HG03066 (cell line): Measurements from ENCODE around the gene CNGB1.
"Not testable (repeated sequence)": the region's sequence is repeated elsewhere in the genome, so short reads cannot be mapped to it uniquely, and the experiment has no call there.

Experiments
- ATAC-seq: cut with Tn5 transposase; IDR thresholded peaks from one replicate; pipeline ENCODE4 v1.9.1; 2021; ENCODE audit warnings: low read depth; ENCODE audit not compliant: unreplicated experiment

CNGB1 gene

DNA sequence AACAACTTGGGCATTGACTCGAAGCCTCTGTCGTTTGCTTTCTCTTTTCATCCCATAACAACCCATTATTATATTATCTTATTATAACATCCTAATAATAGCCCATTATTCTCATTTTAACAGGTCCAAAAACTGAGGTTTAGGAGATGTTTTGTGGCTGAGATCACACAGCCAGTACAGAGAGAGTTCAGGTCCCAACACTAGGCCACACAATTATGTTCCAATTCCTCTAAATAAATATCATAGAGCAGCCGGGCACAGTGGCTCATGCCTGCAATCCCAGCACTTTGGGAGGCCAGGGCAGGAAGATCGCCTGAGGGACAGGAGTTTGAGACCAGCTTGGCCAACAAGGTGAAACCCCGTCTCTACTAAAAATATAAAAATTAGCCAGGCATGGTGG lies 128.3 kb downstream of the CNGB1 start:
- ATAC-seq = no peak

DNA sequence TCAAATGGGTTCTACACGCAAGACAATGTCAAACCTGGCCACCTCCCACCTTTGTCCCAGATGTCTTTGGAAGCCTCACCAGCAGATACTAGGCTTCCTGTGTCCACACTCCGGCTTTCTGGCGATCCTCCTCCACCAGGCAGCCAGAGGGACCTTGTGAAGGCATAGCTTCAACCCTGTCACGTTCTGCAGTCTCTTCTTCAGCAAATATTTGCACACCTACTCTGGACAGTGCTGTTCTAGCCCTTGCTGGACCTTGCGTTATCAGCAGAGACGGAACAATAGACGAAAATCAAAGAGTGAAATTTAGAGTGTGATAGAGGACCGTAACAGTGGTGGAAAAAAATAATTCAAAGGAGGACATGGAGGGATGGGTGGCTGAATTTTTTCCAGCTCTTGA lies 130.1 kb downstream of the CNGB1 start:
- ATAC-seq = no peak

DNA sequence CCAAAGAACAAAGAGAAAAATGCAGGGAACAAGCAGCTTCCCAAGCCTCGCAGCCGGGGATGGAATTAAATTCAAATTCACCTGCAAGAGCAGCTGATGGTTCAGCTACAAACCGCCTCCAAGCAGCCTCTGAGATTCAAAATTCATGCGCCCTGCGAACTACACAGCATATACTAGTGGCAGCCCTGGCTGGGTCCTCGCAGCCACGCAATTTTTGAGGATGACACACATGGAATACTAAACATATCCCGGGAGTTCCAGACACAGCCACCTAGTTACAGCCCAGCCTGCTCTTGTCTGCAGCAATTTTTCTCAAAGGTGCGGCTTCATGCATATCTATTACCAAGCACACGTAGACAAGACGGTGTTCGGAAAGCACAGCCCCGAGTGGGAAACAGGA lies 132.8 kb downstream of the CNGB1 start:
- ATAC-seq = no peak

DNA sequence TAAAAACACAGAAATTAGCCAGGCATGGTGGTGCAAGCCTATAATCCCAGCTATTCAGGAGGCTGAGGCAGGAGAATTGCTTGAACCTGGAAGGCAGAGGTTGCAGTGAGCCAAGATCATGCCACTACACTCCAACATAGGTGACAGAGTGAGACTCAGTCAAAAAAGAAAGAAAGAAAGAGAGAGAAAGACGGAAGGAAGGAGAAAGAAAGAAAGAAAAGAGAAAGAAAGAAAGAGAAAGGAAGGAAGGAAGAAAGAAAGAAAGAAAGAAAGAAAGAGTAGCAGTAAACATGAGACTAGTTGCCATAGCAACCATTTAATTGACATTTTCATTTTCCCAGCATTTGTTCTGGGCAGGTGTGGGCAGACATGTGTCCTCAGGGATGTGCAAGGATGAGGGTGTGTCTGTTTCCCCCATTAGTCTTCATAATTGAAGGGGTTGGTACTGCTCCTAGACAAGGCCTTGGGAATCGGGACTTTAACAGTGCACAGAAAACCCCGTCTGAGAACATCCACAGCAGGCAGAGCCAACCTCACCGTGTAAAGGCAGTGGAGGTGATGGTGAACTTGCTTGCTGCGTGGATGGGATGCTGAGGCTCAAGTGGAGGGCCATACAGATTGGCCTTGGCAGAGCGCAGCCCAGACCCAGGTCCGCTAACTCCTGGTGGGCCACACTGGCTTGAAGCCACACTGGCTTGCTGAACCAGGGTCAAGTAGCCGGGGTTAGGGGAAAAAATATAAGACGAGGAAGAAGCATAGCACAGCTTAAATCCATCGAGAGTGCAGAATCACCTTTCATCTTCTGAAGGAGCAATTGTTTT lies 133.4 kb downstream of the CNGB1 start:
- ATAC-seq = no peak

DNA sequence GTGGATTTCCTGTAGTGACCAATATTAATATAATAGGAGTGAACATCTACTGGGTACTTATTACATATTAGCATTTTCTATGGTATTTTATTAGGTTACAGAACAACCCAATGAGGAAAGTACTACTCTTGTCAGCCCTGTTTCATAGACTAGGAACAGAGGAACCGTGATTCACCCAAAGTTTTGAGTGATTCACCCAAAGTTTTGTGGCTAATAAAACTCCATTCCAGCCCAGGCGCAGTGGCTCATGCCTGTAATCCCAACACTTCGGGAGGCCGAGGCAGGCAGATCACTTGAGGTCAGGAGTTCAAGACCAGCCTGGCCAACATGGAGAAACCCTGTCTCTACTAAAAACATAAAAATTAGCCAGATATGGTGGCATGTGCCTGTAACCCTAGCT lies 135.5 kb downstream of the CNGB1 start:
- not testable (repeated sequence) for ATAC-seq

DNA sequence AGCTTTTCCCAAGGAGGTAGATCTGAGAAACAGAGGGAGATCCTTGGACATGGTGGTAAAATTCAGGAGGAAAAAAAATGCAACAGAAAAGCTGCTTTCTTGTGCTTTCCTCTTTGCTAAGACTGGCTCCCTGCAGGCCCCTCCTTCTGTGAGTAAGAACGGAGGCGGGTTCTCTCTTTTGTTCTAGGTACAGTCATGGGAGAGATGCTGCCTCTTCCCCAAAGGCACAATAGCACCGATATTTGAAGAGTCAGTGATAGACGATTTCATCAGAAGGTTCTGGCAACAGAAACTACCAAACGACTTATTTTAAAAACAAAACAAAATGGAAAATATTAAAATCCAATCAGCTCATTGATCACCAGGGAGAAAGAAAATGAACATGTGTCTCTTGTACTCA lies 136.0 kb downstream of the CNGB1 start:
- ATAC-seq = no peak
